ENCODE measurements around the gene DTX3L. TPM values are rescaled to one million over a fixed set of nuclear protein-coding genes. Genes with fewer than 3 reads are reported as not detected.

Gene DTX3L
- total RNA-seq (10 to 100 TPM; 63.0 to 75.3 TPM), polyA plus RNA-seq (ENCODE audit: insufficient read length in 6 of 6) (10 to 100 TPM; 19.2 to 23.2 (median 22.1) TPM)
- long read RNA-seq, donor 1, full-length matches to known transcripts = 7 of 7 reads
- long read RNA-seq, donor 1, partial matches to known transcripts = 0 of 7 reads
- long read RNA-seq, donor 1, other reads (novel, unspliced or antisense) = 0 of 7 reads
- long read RNA-seq, donor 2, full-length matches to known transcripts = 5 of 5 reads
- long read RNA-seq, donor 2, partial matches to known transcripts = 0 of 5 reads
- long read RNA-seq, donor 2, other reads (novel, unspliced or antisense) = 0 of 5 reads
- long read RNA-seq, donor 3, full-length matches to known transcripts = 2 of 2 reads
- long read RNA-seq, donor 3, partial matches to known transcripts = 0 of 2 reads
- long read RNA-seq, donor 3, other reads (novel, unspliced or antisense) = 0 of 2 reads
- long read RNA-seq, donor 4, partial matches to known transcripts = 2 of 5 reads
- long read RNA-seq, donor 4, other reads (novel, unspliced or antisense) = 3 of 5 reads
- long read RNA-seq, donor 5, full-length matches to known transcripts = 1 of 1 reads
- long read RNA-seq, donor 5, partial matches to known transcripts = 0 of 1 reads
- long read RNA-seq, donor 5, other reads (novel, unspliced or antisense) = 0 of 1 reads
- long read RNA-seq, donor 6, full-length matches to known transcripts = 1 of 1 reads
- long read RNA-seq, donor 6, partial matches to known transcripts = 0 of 1 reads
- long read RNA-seq, donor 6, other reads (novel, unspliced or antisense) = 0 of 1 reads
- long read RNA-seq, donor 7, full-length matches to known transcripts = 1 of 1 reads
- long read RNA-seq, donor 7, partial matches to known transcripts = 0 of 1 reads
- long read RNA-seq, donor 7, other reads (novel, unspliced or antisense) = 0 of 1 reads
- long read RNA-seq, donor 8, full-length matches to known transcripts = 2 of 18 reads
- long read RNA-seq, donor 8, partial matches to known transcripts = 16 of 18 reads
- long read RNA-seq, donor 8, other reads (novel, unspliced or antisense) = 0 of 18 reads
- long read RNA-seq, donor 9 = 0 reads
- long read RNA-seq, donor 10, partial matches to known transcripts = 0 of 7 reads
- long read RNA-seq, donor 10, other reads (novel, unspliced or antisense) = 7 of 7 reads
- long read RNA-seq, donor 11, full-length matches to known transcripts = 1 of 1 reads
- long read RNA-seq, donor 11, partial matches to known transcripts = 0 of 1 reads
- long read RNA-seq, donor 11, other reads (novel, unspliced or antisense) = 0 of 1 reads
- long read RNA-seq, donor 12, full-length matches to known transcripts = 1 of 44 reads
- long read RNA-seq, donor 12, partial matches to known transcripts = 38 of 44 reads
- long read RNA-seq, donor 12, other reads (novel, unspliced or antisense) = 5 of 44 reads

DNA sequence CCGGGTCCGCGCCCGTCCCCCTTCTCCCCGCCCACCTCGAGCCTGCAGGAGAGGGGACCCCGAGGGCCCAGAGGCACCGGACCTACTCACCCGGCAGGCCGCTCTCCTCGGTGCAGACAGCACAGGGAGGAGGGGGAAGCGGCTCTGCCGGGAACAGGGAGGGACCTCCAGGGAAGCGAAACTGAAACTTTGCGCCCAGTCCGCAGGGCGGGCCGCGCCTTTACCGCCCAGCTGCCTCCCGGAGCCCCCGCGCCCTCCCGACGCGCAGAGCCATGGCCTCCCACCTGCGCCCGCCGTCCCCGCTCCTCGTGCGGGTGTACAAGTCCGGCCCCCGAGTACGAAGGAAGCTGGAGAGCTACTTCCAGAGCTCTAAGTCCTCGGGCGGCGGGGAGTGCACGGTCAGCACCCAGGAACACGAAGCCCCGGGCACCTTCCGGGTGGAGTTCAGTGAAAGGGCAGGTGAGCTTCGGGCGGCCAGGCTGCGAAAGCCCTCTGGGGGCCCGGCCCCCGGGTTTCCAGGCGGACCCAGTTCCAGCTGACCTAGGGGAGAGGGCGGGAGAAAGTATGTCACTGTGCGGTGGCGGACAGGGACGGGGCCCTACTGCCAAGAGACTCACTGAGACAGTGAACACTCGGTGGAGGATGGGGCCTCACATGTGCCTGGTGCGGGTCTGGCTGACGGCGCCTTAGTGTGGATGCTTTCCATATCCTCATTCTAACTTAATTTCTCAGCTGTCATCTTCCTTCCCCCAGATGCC lies at the start of gene DTX3L, which contains the start of gene PARP9:
Gene DTX3L, plus strand, starts transcription at position 184 of the 758 bp plus-strand sequence. Its CDS starts 89 bp downstream, at position 273.
Gene PARP9, minus strand, starts transcription at position 146 of the 758 bp plus-strand sequence. CDS start 4,680 bp downstream, outside the sequence.
- H3K36me3 ChIP-seq = peaks cover 0 to 41% of the 10 kb centered on the region in 2 donors
- no peaks in the 10 kb centered on the region for H3K27me3 ChIP-seq
- TF ChIP-seq, protein P1, sequence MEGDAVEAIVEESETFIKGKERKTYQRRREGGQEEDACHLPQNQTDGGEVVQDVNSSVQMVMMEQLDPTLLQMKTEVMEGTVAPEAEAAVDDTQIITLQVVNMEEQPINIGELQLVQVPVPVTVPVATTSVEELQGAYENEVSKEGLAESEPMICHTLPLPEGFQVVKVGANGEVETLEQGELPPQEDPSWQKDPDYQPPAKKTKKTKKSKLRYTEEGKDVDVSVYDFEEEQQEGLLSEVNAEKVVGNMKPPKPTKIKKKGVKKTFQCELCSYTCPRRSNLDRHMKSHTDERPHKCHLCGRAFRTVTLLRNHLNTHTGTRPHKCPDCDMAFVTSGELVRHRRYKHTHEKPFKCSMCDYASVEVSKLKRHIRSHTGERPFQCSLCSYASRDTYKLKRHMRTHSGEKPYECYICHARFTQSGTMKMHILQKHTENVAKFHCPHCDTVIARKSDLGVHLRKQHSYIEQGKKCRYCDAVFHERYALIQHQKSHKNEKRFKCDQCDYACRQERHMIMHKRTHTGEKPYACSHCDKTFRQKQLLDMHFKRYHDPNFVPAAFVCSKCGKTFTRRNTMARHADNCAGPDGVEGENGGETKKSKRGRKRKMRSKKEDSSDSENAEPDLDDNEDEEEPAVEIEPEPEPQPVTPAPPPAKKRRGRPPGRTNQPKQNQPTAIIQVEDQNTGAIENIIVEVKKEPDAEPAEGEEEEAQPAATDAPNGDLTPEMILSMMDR (IDR thresholded peaks at IDR 0.05) = no peak
- H3K4me3 ChIP-seq = peak within 1 kb of the TSS; percentile 81 to 96
- H3K9me3 ChIP-seq = no peaks in the 10 kb centered on the region
- peaks cover 16 to 84% of the 10 kb centered on the region in 2 donors for H3K4me1 ChIP-seq
- intact Hi-C loops (cut with DNase I) = loop anchor here in 1 of 2 donors (5.0 kb wide), 1 partner anchor 113 kb away; no protein-coding TSS in a partner anchor
- peak; percentile 77 to 96 (median 91) for DNase-seq
- H3K27ac ChIP-seq = peak within 1 kb of the TSS; percentile 96 to 98
- peak; percentile 98 for ATAC-seq

GRCh38 chr3:122515020-122515468 lies 49.1 kb upstream of the DTX3L start:
- Histone ChIP-seq H3K27me3 (no peaks in the 10 kb centered on the region), H3K4me1 (peaks cover 11 to 42% of the 10 kb centered on the region in 2 donors), H3K9me3 (no peaks in the 10 kb centered on the region), H3K27ac (peak overlapping the region; percentile 95 to 97), H3K4me3 (peak overlapping the region; percentile 78 to 83), H3K36me3 (no peaks in the 10 kb centered on the region)
- intact Hi-C loops (cut with DNase I) = no loop called here
- TF ChIP-seq, protein P1 (IDR thresholded peaks at IDR 0.05) = no peak
- DNase-seq (no peak), ATAC-seq (no peak)

DNA sequence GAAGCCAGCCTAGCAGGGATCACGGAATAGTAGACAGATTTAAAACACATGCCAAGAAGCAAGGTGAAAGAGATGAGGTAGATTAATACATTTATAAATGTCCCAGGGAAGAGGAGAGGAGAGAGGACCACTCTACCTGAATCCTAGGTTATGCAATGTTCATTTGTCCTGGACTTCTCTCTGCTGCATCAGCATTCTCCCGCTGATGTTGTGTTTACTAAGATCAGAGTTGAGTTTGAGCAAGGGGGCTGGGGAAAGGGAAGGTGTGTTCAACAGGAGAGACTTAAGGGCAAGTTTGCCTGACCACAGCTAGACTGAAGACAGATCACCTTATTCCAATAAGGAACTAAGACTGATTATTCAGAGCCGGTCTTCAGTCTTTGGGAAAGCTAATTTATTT lies 48.3 kb upstream of the DTX3L start:
- ATAC-seq (no peak), DNase-seq (no peak)
- Histone ChIP-seq H3K27ac (no peak overlapping the region), H3K4me1 (peaks cover 11 to 34% of the 10 kb centered on the region in 2 donors), H3K27me3 (no peaks in the 10 kb centered on the region), H3K9me3 (no peaks in the 10 kb centered on the region), H3K4me3 (no peak overlapping the region), H3K36me3 (no peaks in the 10 kb centered on the region)
- TF ChIP-seq, protein P1 (IDR thresholded peaks at IDR 0.05) = no peak
- intact Hi-C loops (cut with DNase I) = no loop called here

- Histone ChIP-seq H3K27me3 (no peaks in the 10 kb centered on the region), H3K27ac (no peak overlapping the region), H3K9me3 (no peaks in the 10 kb centered on the region), H3K36me3 (no peaks in the 10 kb centered on the region), H3K4me1 (peaks cover 6 to 23% of the 10 kb centered on the region in 2 donors), H3K4me3 (no peak overlapping the region)
- ATAC-seq (no peak), DNase-seq (no peak)
- intact Hi-C loops (cut with DNase I) = no loop called here
- TF ChIP-seq, protein P1 (IDR thresholded peaks at IDR 0.05) = no peak
Measured at GRCh38 chr3:122516846-122517360, 47.2 kb upstream of the DTX3L start.

Data from left lung (tissue), 14 donors.